Body of pancreas (tissue), 4 donors: Measurements from ENCODE around the gene DOK5. TPM values are rescaled to one million over a fixed set of nuclear protein-coding genes. Genes with fewer than 3 reads are reported as not detected.

ENCODE experiments used
- ATAC-seq: fragments of 150-250 bp; one replicate; pipeline ENCODE4 v1.9.1; 2016
- DNase-seq, 4 donors: peaks; one replicate each; pipeline ENCODE4 v3.0.0-alpha.2; 2019
- H3K27ac ChIP-seq, 4 donors: fragments of 200-600 bp; sonication (generic); 1 replicate in 3 of 4; 2 replicates in 1 of 4; pipeline versions ENCODE4 v1.5.1 to v1.6.1; 2016 to 2019; ENCODE audit warnings: mild to moderate bottlenecking in 1 of 4, mixed read lengths in 1 of 4, moderate library complexity in 1 of 4
- H3K27me3 ChIP-seq, 2 donors: fragments of 200-600 bp; sonication (generic); one replicate each; pipeline ENCODE4 v1.6.0; 2016; ENCODE audit warnings: mild to moderate bottlenecking in 1 of 2
- H3K36me3 ChIP-seq, 2 donors: fragments of 200-600 bp; sonication (generic); replicated peaks in 1 of 2; 2 replicates each; pipeline ENCODE4 v1.5.1; 2016; ENCODE audit warnings: low read depth in 2 of 2; ENCODE audit not compliant: insufficient read depth in 1 of 2
- H3K4me1 ChIP-seq: fragments of 200-600 bp; sonication (generic); one replicate; pipeline ENCODE4 v1.6.0; 2016
- H3K4me3 ChIP-seq, 2 donors: fragments of 200-600 bp; sonication (generic); 1 replicate in 1 of 2; 2 replicates in 1 of 2; pipeline ENCODE4 v1.5.1; 2016 to 2019
- H3K9me3 ChIP-seq, 3 donors: fragments of 200-600 bp; sonication (generic); 1 replicate in 2 of 3; 2 replicates in 1 of 3; pipeline ENCODE4 v1.5.1; 2016
- POLR2A ChIP-seq, 3 donors: fragments of 450-650 bp; IDR thresholded peaks; one replicate each; pipeline ENCODE4 v1.6.1; 2016; ENCODE audit warnings: antibody characterized with exemption in 3 of 3, mild to moderate bottlenecking in 2 of 3
- WGBS, 2 donors: methylation state at CpG; one replicate each; pipeline ENCODE4 v1.1.5; 2017; 5-methylcytosine and 5-hydroxymethylcytosine counted together
- intact Hi-C: fragments of 100-400 bp; cut with DNase I; formaldehyde crosslinking; loops from one replicate; pipeline ENCODE4 v1.15.1; 2023
- total RNA-seq, 2 donors: library from RNA; depleted of rRNA; stranded (reverse); fragments of >200 nt; gene quantifications; one replicate each; pipeline ENCODE4 v1.1.0, GENCODE V29; 2016
- TF ChIP-seq, protein P1 (sequence below), 7 experiments: fragments of 450-650 bp in 4 of 7; fragments of 200-600 bp in 3 of 7; sonication (generic) in 3 of 7; IDR thresholded peaks; one replicate each; pipeline ENCODE4 v1.5.1; 2016 to 2019; ENCODE audit warnings: antibody characterized with exemption in 7 of 7

Gene DOK5
- total RNA-seq, 2 donors from 2014 or later, result 1.3 TPM; not detected in 1

DNA sequence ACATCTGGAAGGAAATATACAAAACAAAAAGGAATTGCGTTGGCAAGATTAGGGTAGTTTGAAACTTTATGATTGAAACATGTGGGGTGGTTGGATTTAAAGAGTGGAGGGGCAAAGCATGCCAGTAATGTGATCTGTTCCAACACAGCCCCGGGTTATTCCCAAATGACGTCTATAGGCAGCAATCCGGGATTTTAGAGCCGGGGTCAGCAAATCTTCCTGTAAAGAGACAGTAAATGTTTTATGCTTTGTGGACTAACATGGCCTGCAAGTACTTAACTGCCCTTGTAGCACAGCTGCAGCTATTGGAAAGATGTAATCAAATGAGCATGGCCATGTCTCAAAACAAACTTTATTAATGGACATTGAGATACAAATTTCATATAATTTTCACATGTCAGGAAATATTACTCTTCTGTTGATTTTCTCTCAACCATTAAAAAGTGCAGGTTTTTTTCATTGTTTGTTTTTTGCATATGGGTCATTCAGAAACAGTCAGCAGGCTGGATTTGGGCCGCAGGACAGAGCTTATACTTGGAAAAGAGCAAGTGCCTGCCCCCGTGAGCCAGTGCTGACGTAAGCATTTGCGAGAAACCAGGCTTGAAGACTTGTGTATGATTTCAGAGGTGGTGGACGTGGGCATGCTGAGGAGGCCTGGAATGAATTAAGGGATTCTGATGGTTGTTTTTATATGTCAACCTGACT lies 136.5 kb downstream of the DOK5 start:
- ATAC-seq (no peak), DNase-seq (no peak)
- no peaks in the 10 kb centered on the region for H3K36me3 ChIP-seq
- no peak overlapping the region for H3K4me3 ChIP-seq
- intact Hi-C loops, result no loop called here
- TF ChIP-seq, protein P1, sequence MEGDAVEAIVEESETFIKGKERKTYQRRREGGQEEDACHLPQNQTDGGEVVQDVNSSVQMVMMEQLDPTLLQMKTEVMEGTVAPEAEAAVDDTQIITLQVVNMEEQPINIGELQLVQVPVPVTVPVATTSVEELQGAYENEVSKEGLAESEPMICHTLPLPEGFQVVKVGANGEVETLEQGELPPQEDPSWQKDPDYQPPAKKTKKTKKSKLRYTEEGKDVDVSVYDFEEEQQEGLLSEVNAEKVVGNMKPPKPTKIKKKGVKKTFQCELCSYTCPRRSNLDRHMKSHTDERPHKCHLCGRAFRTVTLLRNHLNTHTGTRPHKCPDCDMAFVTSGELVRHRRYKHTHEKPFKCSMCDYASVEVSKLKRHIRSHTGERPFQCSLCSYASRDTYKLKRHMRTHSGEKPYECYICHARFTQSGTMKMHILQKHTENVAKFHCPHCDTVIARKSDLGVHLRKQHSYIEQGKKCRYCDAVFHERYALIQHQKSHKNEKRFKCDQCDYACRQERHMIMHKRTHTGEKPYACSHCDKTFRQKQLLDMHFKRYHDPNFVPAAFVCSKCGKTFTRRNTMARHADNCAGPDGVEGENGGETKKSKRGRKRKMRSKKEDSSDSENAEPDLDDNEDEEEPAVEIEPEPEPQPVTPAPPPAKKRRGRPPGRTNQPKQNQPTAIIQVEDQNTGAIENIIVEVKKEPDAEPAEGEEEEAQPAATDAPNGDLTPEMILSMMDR (IDR thresholded peaks at IDR 0.05), result no peak
- no peaks in the 10 kb centered on the region for H3K27me3 ChIP-seq
- H3K9me3 ChIP-seq, result no peaks in the 10 kb centered on the region
- no peaks in the 10 kb centered on the region for H3K4me1 ChIP-seq
- WGBS, 2 donors, result 84 to 88% methylated on average over 10 of the region's 10 CpGs
- no peak overlapping the region for H3K27ac ChIP-seq

GRCh38 chr20:54618412-54618811 lies 143.0 kb downstream of the DOK5 start:
- H3K9me3 ChIP-seq, result no peaks in the 10 kb centered on the region
- no peaks in the 10 kb centered on the region for H3K36me3 ChIP-seq
- intact Hi-C loops, result no loop called here
- DNase-seq, result no peak
- TF ChIP-seq POLR2A (IDR thresholded peaks at IDR 0.05), result no peak
- TF ChIP-seq, protein P1 (IDR thresholded peaks at IDR 0.05), result no peak
- no peaks in the 10 kb centered on the region for H3K4me1 ChIP-seq
- no peaks in the 10 kb centered on the region for H3K27me3 ChIP-seq
- no peak overlapping the region for H3K4me3 ChIP-seq
- H3K27ac ChIP-seq, result no peak overlapping the region
- no peak for ATAC-seq
- WGBS, 2 donors, result 68 to 78% methylated on average over 6 of the region's 6 CpGs

DNA sequence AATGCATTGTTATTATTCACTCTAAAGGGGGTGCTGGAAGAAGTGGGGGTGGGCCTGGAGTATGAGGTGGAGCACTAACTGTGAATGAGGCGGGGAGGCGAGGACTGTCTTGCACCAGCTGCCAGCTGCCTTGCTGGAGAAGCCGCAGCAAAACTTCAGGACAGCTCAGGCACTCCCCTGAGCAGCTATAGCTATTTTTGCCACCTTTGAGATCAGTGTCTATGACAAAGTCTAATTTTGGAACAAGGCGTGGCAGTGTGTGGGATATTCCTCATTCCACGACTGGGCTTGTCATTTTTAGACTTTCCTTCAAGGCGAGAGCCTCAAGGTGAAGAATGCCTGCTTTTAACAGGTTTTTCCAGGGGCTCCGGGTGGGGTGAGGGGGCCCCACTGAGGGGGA lies 143.8 kb downstream of the DOK5 start:
- DNase-seq, result no peak
- Histone ChIP-seq H3K27ac (no peak overlapping the region), H3K4me1 (peaks cover 6% of the 10 kb centered on the region), H3K9me3 (no peaks in the 10 kb centered on the region), H3K27me3 (no peaks in the 10 kb centered on the region), H3K4me3 (no peak overlapping the region), H3K36me3 (no peaks in the 10 kb centered on the region)
- 69 to 72% methylated on average over 7 of the region's 7 CpGs for WGBS, 2 donors
- intact Hi-C loops, result no loop called here
- no peak for ATAC-seq
- TF ChIP-seq, protein P1 (IDR thresholded peaks at IDR 0.05), result no peak
- TF ChIP-seq POLR2A (IDR thresholded peaks at IDR 0.05), result no peak

DNA sequence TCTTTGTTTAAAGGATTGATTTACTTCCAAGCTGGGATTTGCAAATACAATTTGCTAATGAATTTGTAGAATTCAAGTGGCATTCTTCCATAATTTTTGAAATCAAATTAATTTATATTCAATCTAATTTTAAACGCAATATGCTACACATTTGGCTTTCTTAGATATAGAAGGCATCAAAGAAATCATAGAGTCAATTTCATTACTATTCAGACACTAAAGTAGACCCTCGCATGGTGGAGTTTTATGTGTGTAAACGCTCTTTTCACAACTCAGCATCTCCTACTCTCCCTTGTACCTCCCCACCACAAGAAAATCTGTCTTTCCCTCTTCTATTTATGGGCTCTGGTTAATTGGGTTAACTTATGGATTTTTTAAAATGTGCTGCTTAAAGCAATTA lies 144.3 kb downstream of the DOK5 start:
- TF ChIP-seq, protein P1 (IDR thresholded peaks at IDR 0.05), result no peak
- TF ChIP-seq POLR2A (IDR thresholded peaks at IDR 0.05), result no peak
- ATAC-seq (no peak), DNase-seq (no peak)
- no peaks in the 10 kb centered on the region for H3K9me3 ChIP-seq
- H3K4me1 ChIP-seq, result peaks cover 11% of the 10 kb centered on the region
- intact Hi-C loops, result no loop called here
- no peaks in the 10 kb centered on the region for H3K27me3 ChIP-seq
- H3K27ac ChIP-seq, result no peak overlapping the region
- no peak overlapping the region for H3K4me3 ChIP-seq
- WGBS, 2 donors, result 88 to 89% methylated on average over 3 of the region's 3 CpGs
- no peaks in the 10 kb centered on the region for H3K36me3 ChIP-seq

DNA sequence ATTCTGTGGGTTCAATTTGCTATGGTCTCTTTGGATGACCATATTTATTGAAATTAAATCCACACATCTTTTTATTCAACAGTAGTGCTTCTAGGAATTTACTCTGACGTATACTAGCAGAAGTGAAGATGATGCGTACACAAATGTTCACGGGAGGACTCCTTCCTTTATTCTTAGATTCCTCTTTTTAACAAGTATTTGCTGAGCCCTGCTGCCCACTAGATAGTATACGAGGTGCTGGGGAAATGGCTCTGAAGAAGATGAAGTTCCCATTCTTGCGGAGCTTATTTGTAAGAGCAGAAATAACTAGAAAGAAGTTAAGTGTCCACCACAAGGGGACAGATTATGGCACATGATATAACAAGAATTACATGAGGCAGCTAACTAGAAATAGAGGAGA lies 145.2 kb downstream of the DOK5 start:
- 80 to 86% methylated on average over 5 of the region's 5 CpGs for WGBS, 2 donors
- intact Hi-C loops, result no loop called here
- no peaks in the 10 kb centered on the region for H3K36me3 ChIP-seq
- no peak overlapping the region for H3K4me3 ChIP-seq
- no peaks in the 10 kb centered on the region for H3K27me3 ChIP-seq
- TF ChIP-seq POLR2A (IDR thresholded peaks at IDR 0.05), result no peak
- TF ChIP-seq, protein P1 (IDR thresholded peaks at IDR 0.05), result no peak
- H3K27ac ChIP-seq, result no peak overlapping the region
- H3K4me1 ChIP-seq, result peaks cover 20% of the 10 kb centered on the region
- no peak for ATAC-seq
- no peaks in the 10 kb centered on the region for H3K9me3 ChIP-seq
- no peak for DNase-seq
